Medulla oblongata (tissue), 1 donor: Measurements from ENCODE around the gene LITAFD.
A peak's percentile ranks its signal among the peaks of the same experiment; 100 is the strongest.
"Not testable (repeated sequence)": the region's sequence is repeated elsewhere in the genome, so short reads cannot be mapped to it uniquely, and the experiment has no call there.

ENCODE experiments used
- DNase-seq: peaks from one replicate; pipeline ENCODE4 v3.0.0-alpha.2; 2015; ENCODE audit errors: extremely low spot score

LITAFD gene

DNA sequence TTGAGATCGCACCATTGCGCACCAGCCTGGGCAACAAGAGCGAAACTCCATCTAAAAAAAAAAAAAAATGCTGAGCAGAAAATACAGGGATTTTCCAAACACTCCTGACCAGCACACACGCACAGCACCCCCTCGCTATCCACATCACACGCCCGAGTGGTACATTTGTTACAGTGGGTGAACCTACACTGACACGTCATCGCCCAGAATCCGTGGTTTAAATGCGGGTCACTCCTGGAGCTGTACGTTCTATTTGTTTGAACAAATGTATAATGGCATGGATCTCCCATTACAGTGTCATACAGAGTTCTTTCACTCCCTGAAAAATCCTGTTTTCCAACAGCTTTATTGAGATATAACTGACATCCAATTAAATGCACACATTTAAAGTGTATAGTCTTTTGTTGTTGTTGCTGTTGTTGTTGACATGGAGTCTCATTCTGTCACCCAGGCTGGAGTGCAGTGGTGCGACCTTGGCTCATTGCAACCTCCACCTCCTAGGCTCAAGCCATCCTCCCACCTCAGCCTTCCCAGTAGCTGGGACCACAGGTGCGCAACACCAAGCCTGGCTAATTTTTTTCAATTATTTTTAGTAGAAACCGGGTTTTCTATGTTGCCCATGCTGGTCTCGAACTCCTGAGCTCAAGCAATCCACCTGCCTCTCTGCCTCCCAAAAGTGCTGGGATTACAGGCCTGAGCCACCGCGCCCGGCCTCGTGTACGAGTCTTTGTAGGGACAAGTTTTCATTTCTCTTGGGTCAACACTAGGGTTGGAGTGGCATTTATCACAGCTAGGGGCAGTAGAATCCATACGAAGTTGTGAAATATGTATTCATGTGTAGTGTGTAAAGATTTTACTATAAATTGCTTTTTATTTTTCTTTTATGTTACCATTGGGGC is 8.9 kb upstream of the LITAFD start:
- DNase-seq: no peak

DNA sequence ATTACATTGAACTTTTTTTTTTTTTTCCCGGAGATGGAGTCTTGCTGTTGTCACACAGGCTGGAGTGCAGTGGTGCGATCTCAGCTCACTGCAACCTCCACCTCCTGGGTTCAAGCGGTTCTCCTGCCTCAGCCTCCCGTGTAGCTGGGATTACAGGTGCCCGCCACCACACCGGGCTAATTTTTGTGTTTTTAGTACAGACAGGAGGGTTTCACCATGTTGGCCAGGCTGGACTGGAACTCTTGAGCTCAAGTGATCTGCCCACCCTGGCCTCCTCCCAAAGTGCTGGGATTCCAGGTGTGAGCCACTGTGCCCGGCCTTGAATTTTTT is 8.3 kb upstream of the LITAFD start:
- DNase-seq: not testable (repeated sequence)

DNA sequence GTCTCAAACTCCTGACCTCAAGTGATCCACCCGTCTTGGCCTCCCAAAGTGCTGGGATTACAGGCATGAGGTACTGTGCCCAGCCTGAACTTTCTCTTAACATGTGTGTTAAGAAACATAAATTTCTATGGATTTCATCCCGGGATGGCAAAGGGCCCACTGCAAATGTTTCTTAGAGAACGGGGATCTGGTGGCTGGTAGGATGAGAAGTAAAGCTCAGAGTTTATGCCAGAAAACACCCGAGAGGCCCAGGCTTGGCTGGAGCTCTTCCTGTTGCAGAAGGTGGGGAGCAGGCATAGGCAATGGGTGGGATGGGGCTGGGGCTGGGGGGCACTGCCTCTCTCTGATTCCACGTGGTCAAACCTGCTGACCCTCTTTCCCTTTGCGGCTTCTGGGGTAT is 7.8 kb upstream of the LITAFD start:
- no peak for DNase-seq

DNA sequence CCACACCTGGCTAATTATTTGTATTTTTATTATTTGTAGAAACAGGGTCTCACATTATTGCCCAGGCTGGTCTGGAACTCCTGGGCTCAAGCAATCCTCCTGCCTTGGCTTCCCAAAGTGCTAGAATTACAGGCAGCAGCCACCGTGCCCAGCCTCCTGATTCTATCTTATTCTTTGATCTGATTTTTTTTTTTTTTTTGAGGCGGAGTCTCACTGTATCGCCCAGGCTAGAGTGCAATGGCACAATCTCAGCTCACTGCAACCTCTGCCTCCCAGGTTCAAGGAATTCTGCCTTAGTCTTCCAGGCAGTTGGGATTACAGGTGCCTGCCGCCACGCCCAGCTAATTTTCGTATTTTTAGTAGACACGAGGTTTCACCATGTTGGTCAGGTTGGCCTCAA is 6.8 kb upstream of the LITAFD start:
- DNase-seq: not testable (repeated sequence)

DNA sequence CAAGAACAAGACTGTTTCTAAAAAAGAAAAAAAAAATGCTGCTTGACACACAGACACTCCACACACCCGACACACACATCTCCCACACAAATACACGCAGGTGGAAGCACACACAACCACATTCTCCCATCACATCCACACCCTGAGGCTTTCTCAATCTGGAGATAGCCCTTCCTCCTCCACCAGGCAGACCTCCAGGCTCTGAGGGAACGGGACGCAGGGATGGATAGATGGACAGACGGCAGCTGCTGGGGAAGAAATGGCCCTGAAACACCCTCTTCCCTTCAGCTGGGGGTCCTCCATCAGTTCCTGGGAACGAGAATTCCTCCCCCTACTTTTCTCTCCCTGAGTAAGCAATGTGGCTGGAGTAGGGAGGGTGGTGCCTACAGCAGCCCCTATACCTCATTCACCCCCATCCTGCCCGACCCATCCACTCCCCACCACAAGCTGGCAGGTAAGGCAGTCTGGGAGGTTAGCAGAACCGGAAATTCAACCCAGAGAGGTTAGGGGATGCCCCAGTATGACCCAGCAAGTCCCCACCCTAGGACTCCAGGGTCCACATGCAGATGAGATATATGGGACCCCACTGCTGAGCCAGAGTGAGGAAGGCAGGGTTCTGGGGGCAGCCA is 4.1 kb upstream of the LITAFD start:
- DNase-seq: no peak

DNA sequence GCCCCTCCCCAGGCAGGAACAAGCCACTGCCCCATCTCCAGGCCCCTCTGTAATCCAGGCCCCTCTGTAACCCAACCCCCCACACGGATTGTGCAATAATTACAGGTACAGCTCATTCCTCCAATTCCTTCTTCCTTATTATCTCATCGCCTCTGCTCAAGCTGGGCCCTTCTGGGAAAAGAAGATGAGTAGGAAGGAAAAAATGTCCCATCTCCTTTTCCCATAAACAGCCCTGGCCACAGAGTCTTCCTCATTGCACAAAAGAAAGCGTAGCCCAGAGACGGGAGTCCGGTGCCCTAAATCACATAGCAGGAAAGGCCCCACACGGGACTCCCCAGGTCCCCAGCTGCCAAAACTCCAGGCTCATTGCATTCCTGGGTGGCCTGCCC is 3.6 kb upstream of the LITAFD start:
- DNase-seq: no peak

DNA sequence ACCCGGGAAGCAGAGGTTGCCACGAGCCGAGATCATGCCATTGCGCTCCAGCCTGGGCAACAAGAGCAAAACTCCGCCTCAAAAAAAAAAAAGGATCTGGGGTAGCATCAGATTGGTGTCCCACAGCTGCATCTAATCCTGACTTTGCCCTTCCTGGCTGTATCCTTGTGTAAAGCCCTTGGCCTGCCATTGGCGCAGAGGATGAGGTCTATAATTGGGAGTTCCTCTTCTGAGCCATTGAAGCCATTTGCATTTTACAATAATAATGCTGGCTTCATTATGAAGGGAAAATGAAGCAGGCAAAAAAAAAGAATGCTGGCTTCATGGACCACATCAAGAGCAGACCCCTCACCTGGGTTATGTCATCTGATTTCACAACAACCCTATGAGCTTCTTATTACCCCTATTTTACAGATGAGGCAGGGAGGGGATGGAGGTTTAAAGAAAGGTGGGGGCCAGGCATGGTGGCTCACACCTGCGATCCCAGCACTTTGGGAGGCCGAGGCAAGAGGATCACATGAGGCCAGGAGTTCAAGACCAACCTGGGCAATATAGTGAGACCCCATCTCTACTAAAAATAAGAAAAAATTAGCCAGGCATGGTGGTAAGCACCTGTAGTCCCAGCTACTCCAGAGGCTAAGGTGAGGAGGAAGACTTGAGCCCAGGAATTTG is 1.2 kb upstream of the LITAFD start:
- no peak for DNase-seq

DNA sequence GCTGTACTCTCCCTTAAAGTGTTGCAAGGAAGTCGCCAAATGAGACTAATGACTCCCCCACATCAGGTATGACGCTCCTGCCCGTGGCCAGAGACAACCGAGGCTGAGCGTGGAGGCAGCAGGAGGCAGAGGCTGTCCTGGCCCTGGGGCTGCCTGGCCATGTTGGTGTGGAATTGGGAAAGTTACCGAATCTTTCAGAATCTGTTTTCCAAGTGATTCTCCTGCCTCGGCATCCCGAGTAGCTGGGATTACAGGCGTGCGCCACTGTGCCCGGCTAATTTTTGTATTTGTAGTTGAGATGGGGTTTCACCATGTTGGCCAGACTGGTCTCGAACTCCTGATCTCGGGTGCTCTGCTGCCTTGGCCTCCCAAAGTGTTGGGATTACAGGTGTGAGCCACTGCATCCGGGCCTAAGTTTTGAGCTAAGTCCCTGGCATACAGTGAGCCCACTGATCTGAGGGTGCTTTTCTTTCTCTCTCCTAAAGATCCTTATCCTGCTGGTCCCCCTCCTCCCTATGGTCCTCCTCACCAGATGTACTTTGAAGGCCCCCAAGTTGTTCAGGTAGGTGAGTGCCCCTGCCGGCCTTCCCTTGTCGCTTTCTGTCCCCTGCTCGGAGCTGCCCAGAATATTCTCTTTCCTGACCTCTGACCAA is 700 bp downstream of the LITAFD start:
- DNase-seq: no peak

DNA sequence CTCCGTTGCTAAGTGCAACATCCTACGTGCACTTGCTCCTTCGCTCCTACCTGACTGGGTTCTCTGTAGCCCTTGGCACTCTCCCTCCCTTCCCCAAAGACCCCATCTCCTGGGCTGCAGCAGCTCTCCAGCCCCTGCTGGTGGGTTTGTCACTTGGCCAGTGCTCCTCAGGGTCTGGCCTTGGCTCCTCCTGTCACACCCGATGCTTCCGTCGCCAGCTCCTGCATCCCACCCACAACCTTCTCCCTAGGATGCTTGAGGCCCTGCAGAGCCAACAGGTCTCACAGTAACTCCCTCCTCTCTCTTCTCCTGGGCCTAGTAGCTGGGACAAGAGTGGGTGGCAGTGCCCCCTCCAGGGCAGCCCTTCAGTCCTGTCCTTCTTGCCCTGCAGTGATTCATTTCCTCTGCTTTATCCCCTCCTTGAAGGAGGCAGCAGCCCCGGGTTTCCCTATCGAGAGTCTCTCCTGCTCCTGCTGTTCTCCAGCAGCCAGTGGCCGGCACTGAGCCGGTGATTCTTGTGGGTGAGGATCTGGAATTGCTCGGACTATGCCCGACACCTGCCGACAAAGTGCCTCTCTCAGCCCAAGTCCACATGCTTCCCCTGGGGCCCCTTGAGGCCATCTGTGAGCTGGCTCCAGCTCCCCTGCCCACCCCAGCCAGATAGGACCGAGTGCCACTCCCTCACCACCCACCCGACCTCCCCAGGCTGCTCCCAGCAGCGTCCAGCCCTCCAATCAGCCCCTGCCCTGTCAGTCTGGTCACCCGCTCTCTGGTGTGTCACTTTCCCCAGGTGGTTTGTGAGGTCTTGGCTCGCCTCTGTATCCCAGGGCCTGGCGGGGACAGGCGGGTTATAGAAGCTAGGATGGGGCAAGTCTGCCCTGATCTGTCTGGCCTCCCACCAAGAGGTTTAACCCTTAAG is 3.8 kb downstream of the LITAFD start:
- DNase-seq: no peak

DNA sequence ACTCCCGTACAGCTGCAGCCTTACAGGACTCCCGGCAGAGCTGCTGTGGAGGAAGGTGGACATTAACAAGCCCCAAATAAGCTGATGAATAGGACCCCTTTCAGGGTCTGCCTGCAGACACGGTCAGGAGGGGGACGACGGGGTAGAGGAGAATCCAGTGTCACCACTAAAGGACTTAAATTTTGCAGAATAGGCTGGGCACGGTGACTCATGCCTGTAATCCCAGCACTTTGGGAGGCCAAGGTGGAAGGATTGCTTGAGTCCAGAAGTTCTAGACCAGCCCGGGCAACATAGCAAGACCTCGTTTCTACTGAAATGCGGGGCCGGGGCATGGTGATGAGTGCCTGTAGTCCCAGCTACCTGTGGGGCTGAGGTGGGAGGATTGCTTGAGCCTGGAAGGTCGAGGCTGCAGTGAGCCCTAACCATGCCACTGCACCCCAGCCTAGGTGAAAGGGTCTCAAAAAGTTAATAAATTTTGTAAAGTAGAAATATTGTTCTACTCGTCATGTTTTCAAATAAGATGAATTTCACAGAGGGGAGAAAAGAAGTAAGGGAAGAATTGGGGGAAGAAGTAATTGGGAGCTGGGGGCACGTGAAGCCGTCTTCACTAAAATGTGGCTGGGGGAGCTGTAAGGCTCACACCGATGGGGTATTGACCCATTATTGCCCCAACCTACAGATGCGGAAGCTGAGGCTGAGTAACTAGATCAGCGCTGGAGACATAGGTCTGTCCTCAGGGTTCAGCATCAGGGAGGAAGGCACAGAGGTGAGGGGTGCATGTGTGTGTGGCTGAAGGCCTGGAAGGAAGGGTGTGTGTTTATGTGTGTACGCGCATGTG is 4.7 kb downstream of the LITAFD start:
- no peak for DNase-seq

DNA sequence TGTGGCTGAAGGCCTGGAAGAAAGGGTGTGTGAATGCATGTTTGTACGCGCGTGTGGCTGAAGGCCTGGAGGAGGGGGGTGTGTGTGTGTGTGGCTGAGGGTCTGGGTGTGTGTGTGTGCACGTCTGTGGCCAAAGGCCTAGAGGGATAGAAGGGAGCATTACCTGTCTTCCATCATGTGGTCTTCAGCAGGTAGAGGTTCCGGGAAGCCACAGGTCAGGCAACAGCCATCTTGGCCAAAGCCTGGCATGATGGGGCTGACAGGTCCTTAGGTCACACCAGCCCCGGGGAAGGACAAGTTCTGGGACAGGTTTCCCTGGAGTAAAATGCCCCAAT is 5.2 kb downstream of the LITAFD start:
- no peak for DNase-seq

DNA sequence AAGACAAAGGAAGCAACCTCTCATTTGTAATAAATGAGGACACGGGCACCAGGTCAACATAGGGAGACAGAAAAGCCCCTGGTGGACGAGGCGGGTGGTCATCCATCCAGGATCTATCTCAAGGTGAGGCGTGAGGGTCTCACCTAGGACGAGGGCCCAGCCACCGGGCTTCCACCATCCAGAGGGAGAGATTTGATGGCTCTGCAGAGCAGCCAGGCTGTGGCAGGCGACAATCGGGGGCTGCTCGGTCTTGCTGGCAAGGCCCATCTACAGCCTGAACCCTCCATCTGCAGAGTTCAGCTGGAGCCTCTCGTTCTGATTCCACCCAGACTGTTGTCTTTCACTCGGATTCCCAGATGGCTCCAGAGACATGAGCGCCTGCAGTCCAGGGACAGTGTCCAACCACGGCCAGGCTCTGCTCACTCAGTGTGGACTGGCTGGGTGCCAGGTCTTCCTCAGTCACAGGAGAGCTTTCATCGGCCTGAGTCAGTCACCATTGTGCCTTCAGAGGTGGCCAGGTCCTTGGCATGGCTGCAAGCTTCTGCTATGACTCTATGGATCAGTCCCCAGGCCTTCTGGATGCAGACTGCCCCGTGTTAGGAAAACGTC is 5.9 kb downstream of the LITAFD start:
- DNase-seq: peak; percentile 84

DNA sequence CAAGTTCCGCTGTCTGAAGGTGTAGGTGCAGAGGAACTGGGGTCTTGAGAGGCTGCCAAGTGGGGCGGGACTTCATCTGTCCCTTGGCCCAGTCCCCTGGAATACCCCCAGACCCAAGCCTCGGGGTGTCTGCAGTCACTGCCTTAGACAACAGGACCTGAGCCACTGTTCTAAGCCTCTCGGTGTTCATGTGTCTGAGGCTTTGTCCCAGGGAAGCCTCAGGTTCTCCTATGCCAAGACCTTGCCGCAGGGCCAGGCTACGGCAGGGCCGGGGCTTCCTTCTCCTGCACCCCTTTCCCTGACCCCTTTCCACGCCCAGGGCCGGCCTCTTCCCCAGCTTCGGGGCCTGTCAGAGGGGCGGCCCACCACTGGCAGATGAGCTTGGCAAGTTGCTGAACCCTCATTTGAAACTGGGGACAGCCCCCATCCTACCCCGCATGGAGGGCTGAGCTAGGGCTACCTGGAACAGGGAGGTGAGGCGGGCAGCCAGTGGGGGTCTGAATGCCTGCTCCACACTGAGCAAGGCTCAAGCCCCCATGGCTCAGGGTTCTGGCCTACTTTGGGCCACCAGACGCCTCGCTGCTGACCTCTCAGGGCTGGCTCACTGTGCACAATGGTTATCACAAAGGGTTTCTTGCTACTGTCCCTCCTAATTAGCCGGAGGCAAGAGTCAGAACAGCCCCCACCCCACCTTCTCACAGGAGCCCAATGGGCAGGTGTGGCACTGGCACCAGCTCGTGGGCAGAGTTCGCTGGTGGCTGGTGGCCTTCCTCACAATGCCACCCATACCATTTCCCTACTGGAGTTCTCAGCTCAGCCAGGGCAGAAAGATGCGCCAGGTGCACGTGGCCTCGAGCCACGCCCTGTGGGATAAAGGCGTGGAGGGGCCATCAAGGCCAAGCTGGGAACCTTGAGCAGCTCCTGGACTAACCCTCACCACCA is 7.1 kb downstream of the LITAFD start:
- DNase-seq: no peak

DNA sequence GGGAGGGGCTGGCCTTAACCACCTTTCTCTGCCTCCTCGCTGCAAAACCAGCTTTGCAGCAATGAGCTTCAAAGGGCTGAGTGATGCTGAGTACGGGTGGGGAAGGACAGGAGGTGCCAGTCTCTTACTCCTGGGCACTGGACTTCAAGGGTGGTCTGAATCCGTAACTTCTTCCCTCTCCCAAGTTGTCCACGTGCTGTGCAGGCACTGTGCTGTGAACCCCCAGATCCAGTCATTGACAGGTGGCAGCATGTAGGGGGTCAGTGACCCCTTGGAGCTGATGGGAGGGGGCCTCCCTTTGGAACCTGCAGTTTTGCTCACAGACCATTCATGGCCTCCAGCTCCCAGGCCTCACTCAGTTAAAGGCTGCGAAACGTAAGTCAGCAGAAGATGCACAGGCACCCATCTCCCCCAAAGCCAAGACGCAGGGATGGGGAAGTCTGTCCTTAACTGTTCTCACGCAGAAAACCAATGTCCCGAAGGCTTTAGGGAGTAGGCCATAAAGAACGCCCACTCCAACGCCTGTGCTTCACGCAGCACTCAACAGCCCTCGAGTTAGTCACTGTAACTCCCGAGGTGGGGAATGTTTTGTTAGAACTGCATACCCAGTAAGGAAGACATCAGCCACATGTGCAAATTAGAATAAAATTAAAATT is 7.9 kb downstream of the LITAFD start:
- DNase-seq: no peak

DNA sequence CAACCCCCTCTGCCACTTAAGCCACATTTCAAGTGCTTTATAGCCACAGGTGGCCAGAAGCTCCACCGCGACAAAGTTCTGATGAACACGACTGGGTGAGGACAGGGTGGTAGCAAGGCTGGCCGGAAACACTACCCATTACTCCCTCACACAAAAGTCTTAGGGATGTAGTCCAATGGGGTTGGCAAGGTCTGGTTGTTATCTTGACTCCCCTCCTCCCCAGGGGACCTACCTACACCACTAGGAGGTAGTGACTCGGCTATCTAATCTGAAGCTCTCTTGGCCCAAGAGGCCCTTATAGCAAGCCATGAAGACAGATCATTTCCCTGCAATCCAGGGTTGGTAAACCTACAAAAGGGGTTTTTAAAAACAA is 8.4 kb downstream of the LITAFD start:
- DNase-seq: no peak

DNA sequence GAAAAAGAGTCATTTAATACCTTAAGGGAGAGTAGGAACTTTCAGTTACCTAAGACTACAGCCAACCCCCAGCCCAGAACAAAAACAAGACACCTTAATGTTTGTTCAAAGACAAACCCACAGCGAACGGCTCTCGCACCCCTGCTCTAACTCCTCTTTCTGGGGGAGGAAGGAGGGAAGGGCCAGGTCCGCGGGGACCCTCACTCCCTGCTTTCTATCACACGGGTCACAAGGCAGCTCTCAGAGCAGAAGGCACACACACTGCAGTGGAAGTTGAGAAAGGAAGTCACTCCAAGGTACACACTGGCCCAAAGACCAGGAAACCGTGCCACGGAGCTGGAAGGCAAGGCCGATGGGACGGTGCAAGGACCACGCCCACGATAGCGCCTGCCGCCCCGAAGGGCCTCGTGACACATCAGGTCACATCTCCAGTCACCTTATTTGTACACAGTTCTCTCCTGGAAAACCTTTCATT is 10.0 kb downstream of the LITAFD start:
- DNase-seq: no peak

DNA sequence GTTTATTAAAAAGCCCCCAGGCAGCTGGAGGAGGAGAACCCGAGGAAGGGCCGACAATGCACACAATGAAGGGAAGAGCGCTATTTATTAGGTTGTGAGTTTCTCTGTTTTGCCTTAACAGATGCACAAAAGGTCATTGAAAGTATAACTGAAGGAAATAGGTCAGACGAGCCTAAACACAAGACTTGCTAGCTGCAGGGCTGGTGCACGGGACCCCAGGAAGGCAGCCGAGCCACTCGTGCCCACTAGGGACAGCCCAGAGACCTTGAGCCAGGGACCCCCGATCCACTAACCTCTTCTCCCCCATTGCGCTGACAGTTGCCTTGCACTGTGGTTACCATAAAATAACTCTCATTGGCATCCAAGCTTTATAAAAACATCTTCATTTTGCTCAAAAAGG is 11.3 kb downstream of the LITAFD start:
- no peak for DNase-seq

DNA sequence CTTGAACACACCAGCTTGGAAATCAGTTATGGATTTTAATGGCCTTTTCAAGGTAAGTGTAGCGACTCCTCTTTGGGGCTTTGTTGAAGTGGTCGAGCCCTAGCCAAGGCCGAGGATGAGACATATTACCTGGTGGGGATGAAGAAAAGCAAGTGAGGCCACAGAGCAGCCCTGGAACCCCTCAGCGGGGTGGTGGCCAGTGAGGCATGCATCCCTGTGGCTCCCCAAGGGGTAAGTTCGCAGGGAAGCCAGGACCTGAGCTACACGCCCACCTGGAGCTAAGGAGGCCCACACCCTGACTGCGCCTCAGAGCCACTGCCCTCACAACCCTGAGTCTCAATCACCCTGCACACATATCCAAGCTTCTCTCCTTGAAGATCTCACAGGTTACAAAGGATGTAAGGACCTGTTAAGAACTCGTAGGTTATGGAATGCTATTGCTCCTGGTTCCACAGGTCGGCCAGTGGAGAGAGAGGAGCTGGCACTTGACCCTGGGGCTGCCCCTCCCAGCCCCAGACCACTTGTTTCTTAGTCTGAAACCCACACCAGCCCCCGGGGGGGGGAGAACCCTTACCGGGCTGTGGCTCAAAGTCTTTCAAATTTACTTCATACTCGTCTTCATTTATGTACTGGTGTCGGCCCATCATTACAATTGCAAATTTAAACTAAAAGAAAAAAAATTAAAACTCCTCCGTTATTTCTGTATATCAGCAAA is 12.0 kb downstream of the LITAFD start:
- no peak for DNase-seq
